NOMO-1 (cell line): ENCODE data around the gene FOXD1.
"Not testable (repeated sequence)": the region's sequence is repeated elsewhere in the genome, so short reads cannot be mapped to it uniquely, and the experiment has no call there.

Experiments
- DNase-seq, 2 experiments: peaks; one replicate each; lab custom pipeline; 2025; ENCODE audit not compliant: unreplicated experiment in 2 of 2; lab: John Stamatoyannopoulos, UW

Gene FOXD1

GRCh38 chr5:73448463-73449136, at the start of gene FOXD1:
Gene FOXD1 (minus strand): TSS chr5:73448777. CDS start chr5:73448362, 415 bp downstream.
- peak in 1 of 2 experiments; percentile 17 for DNase-seq

- DNase-seq = no peak
Observed at GRCh38 chr5:73497497-73498056, 49.0 kb upstream of the FOXD1 start.

DNA sequence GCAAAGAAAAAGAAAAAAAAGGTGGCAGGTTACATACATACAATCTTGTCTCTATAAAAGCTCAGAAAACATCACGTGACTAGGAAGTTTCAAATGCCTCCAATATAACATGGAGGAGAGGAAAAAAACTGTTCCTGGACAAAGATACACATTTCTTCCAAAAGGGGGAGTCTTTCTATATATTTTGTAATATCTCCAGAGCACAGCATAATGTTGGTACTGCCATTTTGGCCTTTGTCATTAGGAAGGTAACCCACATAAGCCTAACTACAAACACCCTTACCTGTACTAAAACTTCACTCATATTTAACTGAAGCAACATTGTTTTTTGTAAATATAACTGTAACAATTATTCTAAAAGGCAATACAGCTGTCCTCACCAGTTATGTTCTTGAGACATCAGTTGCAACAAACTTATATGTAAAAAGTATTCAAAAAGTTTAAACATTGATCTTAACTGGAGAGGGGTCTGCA, 48.4 kb upstream of the FOXD1 start:
- peak in 1 of 2 experiments; percentile 22 for DNase-seq

GRCh38 chr5:73495772-73496335, 47.3 kb upstream of the FOXD1 start:
- DNase-seq = no peak

DNA sequence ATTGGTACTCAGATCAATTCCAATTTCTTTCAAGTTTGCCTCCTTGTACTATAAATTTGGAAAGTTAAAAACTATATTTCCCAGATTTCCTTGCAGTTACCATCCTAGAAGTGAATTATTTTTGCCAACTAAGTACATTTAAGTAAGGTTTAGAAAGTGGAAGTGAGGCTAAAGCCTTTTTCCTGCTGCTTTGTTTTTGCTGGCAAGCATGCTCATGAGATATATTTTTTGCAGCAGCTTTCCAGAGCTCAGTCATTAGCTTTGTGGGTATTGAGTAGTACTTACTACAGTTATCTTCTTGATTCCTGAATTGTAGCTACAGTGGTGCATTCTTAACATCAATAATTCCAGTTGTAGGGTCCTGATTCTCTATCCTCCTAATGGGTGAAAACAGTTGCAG, 46.1 kb upstream of the FOXD1 start:
- no peak for DNase-seq

GRCh38 chr5:73493421-73493820, 44.8 kb upstream of the FOXD1 start:
- no peak for DNase-seq

DNA sequence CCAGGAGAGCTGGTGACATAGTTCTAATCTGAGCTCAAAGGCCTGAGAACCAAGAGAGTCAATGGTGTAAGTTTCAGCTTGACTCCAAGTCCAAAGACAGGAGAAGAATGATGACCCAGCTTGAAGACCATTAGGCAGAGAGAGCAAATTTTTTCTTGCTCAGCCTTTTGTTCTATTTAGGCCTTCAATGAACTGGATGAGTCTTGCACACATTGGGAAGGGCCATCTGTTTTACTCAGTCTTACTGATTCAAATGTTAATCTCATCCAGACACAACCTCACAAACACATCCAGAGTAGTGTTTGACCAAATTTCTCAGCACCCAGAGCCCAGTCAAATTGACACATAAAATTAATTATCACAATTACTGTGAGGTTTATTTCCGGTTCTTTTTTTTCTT, 42.6 kb upstream of the FOXD1 start:
- DNase-seq = no peak

DNA sequence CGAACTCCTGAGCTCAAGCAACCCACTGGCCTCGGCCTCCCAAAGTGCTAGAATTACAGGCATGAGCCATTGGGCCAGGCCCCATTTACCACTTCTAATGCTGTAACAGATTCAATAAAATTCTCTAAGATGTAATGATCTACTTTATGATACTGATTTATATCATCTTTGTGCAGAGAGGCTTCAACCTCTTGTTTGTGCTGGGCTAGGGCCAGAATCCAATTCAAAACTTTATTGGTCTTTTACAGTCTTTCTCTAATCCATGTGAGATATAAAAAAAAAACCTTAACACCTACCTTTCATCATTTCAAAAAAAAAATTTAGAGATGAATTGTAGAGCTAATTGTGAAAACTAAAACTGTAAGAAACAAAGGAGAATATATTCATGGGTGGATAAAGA, 41.5 kb upstream of the FOXD1 start:
- no peak for DNase-seq

DNA sequence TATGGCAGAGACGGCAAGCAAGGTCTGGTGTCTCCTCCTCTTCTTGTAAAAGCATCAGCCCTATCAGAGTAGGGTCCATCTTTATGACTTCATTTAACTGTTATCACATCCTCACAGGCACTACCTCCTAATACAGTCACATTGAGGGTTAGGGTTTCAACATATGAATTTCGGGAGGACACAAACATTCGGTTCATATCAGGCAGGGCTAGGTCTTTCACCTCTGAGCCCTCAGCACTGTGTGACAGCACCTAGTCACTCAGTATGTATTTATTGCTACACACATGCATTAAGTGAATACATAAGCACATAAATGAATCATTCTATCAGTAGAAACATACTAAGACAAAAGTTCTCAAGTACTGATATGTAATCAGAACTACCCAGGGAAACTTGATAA, 40.2 kb upstream of the FOXD1 start:
- no peak for DNase-seq

DNA sequence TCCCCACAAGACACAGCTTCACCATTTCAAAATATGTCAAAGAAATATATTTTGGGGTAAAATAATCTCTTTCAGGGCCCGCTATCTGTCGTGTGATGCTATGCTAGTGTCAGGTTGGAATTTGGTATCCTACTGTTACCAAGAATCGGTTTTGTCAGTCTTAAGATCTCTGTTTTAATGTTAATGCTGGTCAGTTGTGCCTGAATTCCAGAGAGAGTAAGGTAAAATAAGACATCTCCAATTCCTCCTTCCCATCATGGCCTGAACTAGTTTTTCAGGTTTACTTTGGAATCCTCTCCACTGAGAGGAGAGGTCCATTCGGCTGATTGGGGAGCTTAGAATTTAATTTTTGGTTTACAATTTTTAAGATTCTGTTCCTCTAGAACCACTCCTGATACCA, 39.2 kb upstream of the FOXD1 start:
- no peak for DNase-seq

GRCh38 chr5:73487257-73487656, 38.7 kb upstream of the FOXD1 start:
- not testable (repeated sequence) for DNase-seq

GRCh38 chr5:73486119-73486899, 37.7 kb upstream of the FOXD1 start:
- DNase-seq = no peak

DNA sequence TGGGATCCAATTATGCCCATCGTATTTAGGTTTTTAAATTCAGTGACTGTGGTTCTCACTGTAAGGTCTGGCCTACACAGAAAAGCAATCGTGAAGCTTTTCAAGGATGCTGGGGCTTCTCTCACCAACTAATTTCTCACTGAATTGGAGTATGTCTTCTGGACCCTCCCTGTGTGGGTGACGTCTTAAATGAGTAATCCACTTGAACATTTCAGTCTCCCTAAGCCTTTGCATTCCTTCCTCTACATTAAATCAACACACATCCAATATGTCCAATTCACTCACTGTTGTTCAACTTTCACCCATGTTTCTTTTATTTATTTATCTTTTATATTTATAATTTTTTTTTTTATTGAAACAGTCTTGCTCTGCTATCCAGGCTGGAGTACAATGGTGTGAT, 37.1 kb upstream of the FOXD1 start:
- no peak for DNase-seq

DNA sequence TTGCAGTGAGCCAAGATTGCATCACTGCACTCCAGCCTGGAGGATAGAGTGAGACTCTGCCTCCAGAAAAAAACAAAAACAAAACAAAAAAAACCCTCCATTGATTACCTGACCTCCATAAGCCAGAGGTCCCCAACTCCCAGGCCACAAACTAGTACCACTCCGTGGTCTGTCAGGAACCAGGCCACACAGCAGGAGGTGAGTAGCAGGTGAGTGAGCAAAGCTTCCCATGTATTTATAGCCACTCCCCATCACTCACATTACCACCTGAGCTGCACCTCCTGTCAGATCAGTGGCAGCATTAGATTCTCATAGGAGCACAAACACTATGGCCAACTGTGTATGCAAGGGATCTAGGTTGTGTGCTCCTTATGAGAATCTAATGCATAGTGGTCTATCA, 35.9 kb upstream of the FOXD1 start:
- DNase-seq = no peak

DNA sequence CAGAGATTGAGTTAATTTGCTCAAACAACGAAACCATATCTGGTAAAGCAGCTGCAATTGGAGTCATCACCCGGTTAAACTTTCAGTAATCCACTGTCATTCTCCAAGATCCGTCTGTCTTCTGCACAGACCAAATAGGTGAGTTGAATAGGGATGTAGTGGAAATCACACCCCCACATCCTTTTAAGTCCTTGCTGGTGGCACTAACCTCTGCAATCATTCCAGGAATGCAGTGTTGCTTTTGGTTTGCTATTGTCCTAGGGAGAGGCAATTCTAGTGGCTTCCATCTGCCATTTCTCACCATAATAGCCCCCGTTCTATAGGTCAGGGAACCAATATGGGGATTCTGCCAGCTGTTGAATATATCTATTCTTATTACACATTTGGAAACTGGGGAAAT, 35.1 kb upstream of the FOXD1 start:
- DNase-seq = no peak

GRCh38 chr5:73482383-73483136, 34.0 kb upstream of the FOXD1 start:
- no peak for DNase-seq

GRCh38 chr5:73480500-73480899, 31.9 kb upstream of the FOXD1 start:
- DNase-seq = no peak

GRCh38 chr5:73472116-73472515, 23.5 kb upstream of the FOXD1 start:
- DNase-seq = no peak

GRCh38 chr5:73471654-73472053, 23.1 kb upstream of the FOXD1 start:
- DNase-seq = no peak

- no peak for DNase-seq
Observed at GRCh38 chr5:73469878-73470277, 21.3 kb upstream of the FOXD1 start.

DNA sequence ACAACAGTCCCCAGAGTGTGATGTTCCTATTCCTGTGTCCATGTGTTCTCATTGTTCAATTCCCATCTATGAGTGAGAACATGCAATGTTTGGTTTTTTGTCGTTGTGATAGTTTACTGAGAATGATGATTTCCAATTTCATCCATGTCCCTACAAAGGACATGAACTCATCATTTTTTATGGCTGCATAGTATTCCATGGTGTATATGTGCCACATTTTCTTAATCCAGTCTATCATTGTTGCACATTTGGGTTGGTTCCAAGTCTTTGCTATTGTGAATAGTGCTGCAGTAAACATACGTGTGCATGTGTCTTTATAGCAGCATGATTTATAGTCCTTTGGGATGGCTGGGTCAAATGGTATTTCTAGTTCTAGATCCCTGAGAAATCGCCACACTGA, 20.1 kb upstream of the FOXD1 start:
- DNase-seq = not testable (repeated sequence)
